Measurements from ENCODE around the gene HTR4.
A peak's percentile ranks its signal among the peaks of the same experiment; 100 is the strongest.
"Not testable (repeated sequence)": the region's sequence is repeated elsewhere in the genome, so short reads cannot be mapped to it uniquely, and the experiment has no call there.

HTR4 gene

GRCh38 chr5:148469501-148469935, 184.8 kb downstream of the HTR4 start:
- no peak for FAIRE-seq

- not testable (repeated sequence) for FAIRE-seq
Observed at GRCh38 chr5:148468746-148469145, 185.6 kb downstream of the HTR4 start.

GRCh38 chr5:148467958-148468357, 186.4 kb downstream of the HTR4 start:
- FAIRE-seq: no peak

GRCh38 chr5:148466236-148466580, 188.1 kb downstream of the HTR4 start:
- FAIRE-seq: no peak

GRCh38 chr5:148465381-148466235, 188.7 kb downstream of the HTR4 start:
- no peak for FAIRE-seq

- FAIRE-seq: no peak
Observed at GRCh38 chr5:148459669-148460068, 194.7 kb downstream of the HTR4 start.

- no peak for FAIRE-seq
Observed at GRCh38 chr5:148458036-148458888, 196.1 kb downstream of the HTR4 start.

- FAIRE-seq: no peak
Observed at GRCh38 chr5:148457183-148457620, 197.1 kb downstream of the HTR4 start.

- no peak for FAIRE-seq
Observed at GRCh38 chr5:148455185-148455584, 199.1 kb downstream of the HTR4 start.

- FAIRE-seq: no peak
Observed at GRCh38 chr5:148454576-148454975, 199.8 kb downstream of the HTR4 start.

- no peak for FAIRE-seq
Observed at GRCh38 chr5:148452499-148453193, 201.7 kb downstream of the HTR4 start.

- no peak for FAIRE-seq
Observed at GRCh38 chr5:148446611-148447010, 207.7 kb downstream of the HTR4 start.

- FAIRE-seq: no peak
Observed at GRCh38 chr5:148445578-148445977, 208.7 kb downstream of the HTR4 start.

- FAIRE-seq: peak; percentile 95
Observed at GRCh38 chr5:148443998-148444397, 210.3 kb downstream of the HTR4 start.

- FAIRE-seq: no peak
Observed at GRCh38 chr5:148443241-148443640, 211.1 kb downstream of the HTR4 start.

- no peak for FAIRE-seq
Observed at GRCh38 chr5:148438933-148439332, 215.4 kb downstream of the HTR4 start.

- FAIRE-seq: no peak
Observed at GRCh38 chr5:148437249-148437648, 217.1 kb downstream of the HTR4 start.

GRCh38 chr5:148436029-148436428, 218.3 kb downstream of the HTR4 start:
- FAIRE-seq: no peak

- no peak for FAIRE-seq
Observed at GRCh38 chr5:148433826-148434225, 220.5 kb downstream of the HTR4 start.
